ENCODE measurements around the gene MED31. TPM values are rescaled to one million over a fixed set of nuclear protein-coding genes. Genes with fewer than 3 reads are reported as not detected.

The MED31 gene
- total RNA-seq (10 to 100 TPM in 6 of 7 donors, 1 to 10 TPM in 1; 6.0 to 18.2 (median 16.1) TPM), polyA plus RNA-seq (10 to 100 TPM; 17.3 to 28.9 (median 17.5) TPM)
- long read RNA-seq, donor 1, transcript MED31-201 (4 exons, 1,654 nt): major isoform, 16 of 21 reads
- long read RNA-seq, donor 1, partial matches to known transcripts: 0 of 21 reads
- long read RNA-seq, donor 1, other reads (novel, unspliced or antisense): 0 of 21 reads
- long read RNA-seq, donor 2, transcript MED31-201 (4 exons, 1,654 nt): major isoform, 7 of 10 reads
- long read RNA-seq, donor 2, partial matches to known transcripts: 0 of 10 reads
- long read RNA-seq, donor 2, other reads (novel, unspliced or antisense): 0 of 10 reads

DNA sequence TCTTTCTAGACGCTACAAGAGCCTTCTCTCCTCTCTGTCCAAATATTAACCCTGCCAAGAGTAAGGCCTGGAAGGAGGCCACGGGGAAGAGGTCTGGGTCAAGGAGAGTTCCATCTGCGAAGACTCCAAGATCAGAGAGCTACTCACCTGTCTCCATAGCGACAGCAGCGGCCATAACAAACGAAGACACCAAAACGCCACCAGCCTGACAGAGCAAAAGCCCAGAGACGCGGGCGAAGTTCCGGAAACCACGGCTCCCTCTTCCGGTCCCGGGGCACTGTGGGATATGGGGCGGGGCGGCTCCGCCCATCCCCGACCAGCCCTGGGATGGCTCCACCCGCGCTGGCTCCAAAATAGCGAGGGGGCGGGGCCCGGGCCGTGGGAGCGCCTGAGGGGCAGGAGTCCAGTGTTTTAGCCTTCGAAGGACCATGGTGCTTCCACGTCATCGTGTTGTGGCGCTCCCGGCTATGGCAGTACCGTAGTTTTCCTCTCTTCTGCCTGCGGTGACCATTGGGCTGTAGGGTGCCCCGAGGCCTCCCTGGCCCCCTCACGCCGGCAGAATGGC lies at the start of gene MED31, which contains the start of gene C17orf100:
Gene MED31, minus strand, starts transcription at position 252 of the 565 bp plus-strand sequence. Its CDS starts 77 bp downstream, at position 175.
Gene C17orf100, plus strand, starts transcription at position 409 of the 565 bp plus-strand sequence. Its CDS starts 152 bp downstream, at position 561.
- Histone ChIP-seq H3K27ac (peak within 1 kb of the TSS; percentile 82 to 93 (median 90)), H3K36me3 (peaks cover 0 to 34% (median 11%) of the 10 kb centered on the region in 6 donors), H3K27me3 (replicated peaks in 1 of 7) (peaks cover 0 to 37% (median 6%) of the 10 kb centered on the region in 7 donors), H3K4me3 (peak within 1 kb of the TSS; percentile 64 to 92 (median 82)), H3K9me3 (no peaks in the 10 kb centered on the region), H3K4me1 (peaks cover 24 to 91% (median 69%) of the 10 kb centered on the region in 6 donors)
- WGBS, 5 donors: 0 to 2% (median 1%) methylated on average over 12 to 35 of the region's 35 CpGs
- intact Hi-C loops (cut with DNase I; ENCODE audit: low total_unique reads): no loop called here
- TF ChIP-seq POLR2A (IDR thresholded peaks at IDR 0.05) (peak; percentile 21 to 34 (median 26)), POLR2AphosphoS5 (IDR thresholded peaks at IDR 0.05) (peak; percentile 93 to 95 (median 94))
- TF ChIP-seq, protein P1, sequence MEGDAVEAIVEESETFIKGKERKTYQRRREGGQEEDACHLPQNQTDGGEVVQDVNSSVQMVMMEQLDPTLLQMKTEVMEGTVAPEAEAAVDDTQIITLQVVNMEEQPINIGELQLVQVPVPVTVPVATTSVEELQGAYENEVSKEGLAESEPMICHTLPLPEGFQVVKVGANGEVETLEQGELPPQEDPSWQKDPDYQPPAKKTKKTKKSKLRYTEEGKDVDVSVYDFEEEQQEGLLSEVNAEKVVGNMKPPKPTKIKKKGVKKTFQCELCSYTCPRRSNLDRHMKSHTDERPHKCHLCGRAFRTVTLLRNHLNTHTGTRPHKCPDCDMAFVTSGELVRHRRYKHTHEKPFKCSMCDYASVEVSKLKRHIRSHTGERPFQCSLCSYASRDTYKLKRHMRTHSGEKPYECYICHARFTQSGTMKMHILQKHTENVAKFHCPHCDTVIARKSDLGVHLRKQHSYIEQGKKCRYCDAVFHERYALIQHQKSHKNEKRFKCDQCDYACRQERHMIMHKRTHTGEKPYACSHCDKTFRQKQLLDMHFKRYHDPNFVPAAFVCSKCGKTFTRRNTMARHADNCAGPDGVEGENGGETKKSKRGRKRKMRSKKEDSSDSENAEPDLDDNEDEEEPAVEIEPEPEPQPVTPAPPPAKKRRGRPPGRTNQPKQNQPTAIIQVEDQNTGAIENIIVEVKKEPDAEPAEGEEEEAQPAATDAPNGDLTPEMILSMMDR (IDR thresholded peaks at IDR 0.05 in 8 of 11, conservative IDR thresholded peaks at IDR 0.05 in 3 of 11): peak in 3 of 11 experiments; percentile 8 to 26 (median 24)
- peak; percentile 99 for DNase-seq

DNA sequence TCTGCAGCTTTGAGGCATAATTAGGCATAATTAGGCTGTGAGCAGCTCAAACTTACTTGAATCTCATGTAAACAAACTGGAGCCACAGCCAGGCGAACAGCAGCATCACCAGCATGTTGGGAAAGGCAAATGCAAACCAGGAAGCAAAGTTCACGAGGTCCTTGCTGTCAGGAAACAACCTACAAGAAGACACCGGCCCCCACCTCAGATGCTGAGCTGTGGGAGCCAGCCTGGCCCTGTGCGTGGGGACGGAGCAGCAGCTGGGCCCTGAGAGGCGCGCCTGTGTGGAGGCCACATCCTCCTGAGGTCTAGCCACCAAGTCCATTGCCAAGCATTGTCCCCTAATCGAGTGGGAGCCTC lies 49.5 kb upstream of the MED31 start:
- DNase-seq: no peak
- H3K9me3 ChIP-seq: no peaks in the 10 kb centered on the region
- H3K27ac ChIP-seq: no peak overlapping the region
- H3K27me3 ChIP-seq (replicated peaks in 1 of 7): peaks cover 0 to 30% (median 0%) of the 10 kb centered on the region in 7 donors
- intact Hi-C loops (cut with DNase I; ENCODE audit: low total_unique reads): no loop called here
- peaks cover 0 to 8% (median 3%) of the 10 kb centered on the region in 6 donors for H3K4me1 ChIP-seq
- WGBS, 5 donors: 72 to 82% (median 75%) methylated on average over 5 to 8 of the region's 8 CpGs
- TF ChIP-seq, protein P1 (IDR thresholded peaks at IDR 0.05 in 8 of 11, conservative IDR thresholded peaks at IDR 0.05 in 3 of 11): no peak
- H3K4me3 ChIP-seq: no peak overlapping the region
- no peaks in the 10 kb centered on the region for H3K36me3 ChIP-seq

GRCh38 chr17:6699997-6700947 lies 48.9 kb upstream of the MED31 start:
- no peak for DNase-seq
- WGBS, 5 donors: 74 to 86% (median 81%) methylated on average over 14 to 16 of the region's 16 CpGs
- intact Hi-C loops (cut with DNase I; ENCODE audit: low total_unique reads): no loop called here

More at GRCh38 chr17:6699997-6700947, 48.9 kb upstream of the MED31 start:
- no peaks in the 10 kb centered on the region for H3K9me3 ChIP-seq
- H3K4me3 ChIP-seq: no peak overlapping the region
- TF ChIP-seq POLR2A (IDR thresholded peaks at IDR 0.05) (no peak), POLR2AphosphoS5 (IDR thresholded peaks at IDR 0.05) (no peak)
- TF ChIP-seq, protein P1 (IDR thresholded peaks at IDR 0.05 in 8 of 11, conservative IDR thresholded peaks at IDR 0.05 in 3 of 11): no peak
- H3K27me3 ChIP-seq (replicated peaks in 1 of 7): peaks cover 0 to 32% (median 0%) of the 10 kb centered on the region in 7 donors
- no peak overlapping the region for H3K27ac ChIP-seq
- peaks cover 0 to 8% (median 3%) of the 10 kb centered on the region in 6 donors for H3K4me1 ChIP-seq
- no peaks in the 10 kb centered on the region for H3K36me3 ChIP-seq
